Memory B cell (primary cell): ENCODE data around the gene MYLK2.
"Not testable (repeated sequence)": the region's sequence is repeated elsewhere in the genome, so short reads cannot be mapped to it uniquely, and the experiment has no call there.

Experiments
- ATAC-seq: fragments of 150-1000 bp; cut with Tn5 transposase; 2 replicates; pipeline ENCODE4 v1.10.0; 2021; ENCODE audit warnings: low read depth, mild to moderate bottlenecking, moderate library complexity
- DNase-seq, 2 donors: peaks; one replicate each; pipeline ENCODE4 v3.0.0; 2022; ENCODE audit warnings: low spot score in 2 of 2
- H3K27ac Mint-ChIP-seq: one replicate; pipeline ENCODE4 v1.8.0; 2022; ENCODE audit warnings: mild to moderate bottlenecking, moderate library complexity, mixed read lengths
- H3K27me3 Mint-ChIP-seq: one replicate; pipeline ENCODE4 v1.8.0; 2022; ENCODE audit warnings: mixed read lengths
- H3K36me3 Mint-ChIP-seq: one replicate; pipeline ENCODE4 v1.8.0; 2022; ENCODE audit warnings: mild to moderate bottlenecking, mixed read lengths
- H3K4me1 Mint-ChIP-seq: one replicate; pipeline ENCODE4 v1.8.0; 2022; ENCODE audit warnings: mixed read lengths
- H3K4me3 Mint-ChIP-seq: one replicate; pipeline ENCODE4 v1.8.0; 2022; ENCODE audit warnings: mild to moderate bottlenecking, moderate library complexity, mixed read lengths
- H3K9me3 Mint-ChIP-seq: one replicate; pipeline ENCODE4 v1.8.0; 2022; ENCODE audit warnings: mixed read lengths

The MYLK2 gene

DNA sequence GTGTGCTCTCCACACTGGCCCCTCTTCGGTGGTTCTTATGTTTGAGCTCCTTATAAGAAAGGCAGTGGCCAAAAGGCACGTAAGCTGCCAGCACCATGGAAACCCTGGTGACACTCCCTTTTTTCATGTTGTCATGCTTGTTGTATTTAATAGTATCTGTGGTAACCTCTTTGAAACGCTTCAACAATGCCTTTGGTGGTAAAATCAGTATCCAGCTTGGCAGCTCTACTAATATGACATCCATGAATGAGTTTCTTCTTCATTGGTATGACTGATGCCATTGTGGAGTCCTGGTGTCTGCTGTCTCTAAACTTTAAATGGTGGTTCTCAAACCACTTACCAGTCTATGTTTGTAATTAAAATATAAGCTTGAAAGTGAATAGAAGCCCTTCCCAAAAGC, 10.7 kb upstream of the MYLK2 start:
- no peaks in the 10 kb centered on the region for H3K9me3 Mint-ChIP-seq
- DNase-seq (no peak), ATAC-seq (no peak)
- no peak overlapping the region for H3K27ac Mint-ChIP-seq
- no peaks in the 10 kb centered on the region for H3K36me3 Mint-ChIP-seq
- H3K4me1 Mint-ChIP-seq = peaks cover 10% of the 10 kb centered on the region
- H3K27me3 Mint-ChIP-seq = no peaks in the 10 kb centered on the region
- H3K4me3 Mint-ChIP-seq = no peak overlapping the region

DNA sequence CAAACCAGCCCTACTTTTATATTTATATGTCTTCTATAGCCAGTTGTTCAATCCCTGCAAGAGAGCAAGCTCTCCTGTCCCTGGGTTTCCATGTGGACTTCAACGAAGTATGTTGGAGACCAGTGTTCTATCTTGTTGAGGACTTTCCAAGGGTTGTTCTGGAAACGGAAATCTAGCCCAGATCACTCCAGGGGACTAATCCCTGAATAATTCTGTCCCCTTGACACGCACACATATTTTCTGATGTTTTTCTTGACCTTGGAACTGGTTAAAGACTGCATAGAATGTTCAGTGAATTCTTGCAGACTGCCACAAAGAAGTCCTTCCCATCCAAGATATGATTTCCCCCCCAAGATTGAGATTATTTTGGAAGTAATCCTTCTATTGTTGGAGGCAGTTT, 9.5 kb upstream of the MYLK2 start:
- DNase-seq = no peak
- H3K9me3 Mint-ChIP-seq = no peaks in the 10 kb centered on the region
- H3K4me1 Mint-ChIP-seq = peaks cover 10% of the 10 kb centered on the region
- no peak for ATAC-seq
- no peak overlapping the region for H3K27ac Mint-ChIP-seq
- no peaks in the 10 kb centered on the region for H3K36me3 Mint-ChIP-seq
- no peaks in the 10 kb centered on the region for H3K27me3 Mint-ChIP-seq
- H3K4me3 Mint-ChIP-seq = no peak overlapping the region

DNA sequence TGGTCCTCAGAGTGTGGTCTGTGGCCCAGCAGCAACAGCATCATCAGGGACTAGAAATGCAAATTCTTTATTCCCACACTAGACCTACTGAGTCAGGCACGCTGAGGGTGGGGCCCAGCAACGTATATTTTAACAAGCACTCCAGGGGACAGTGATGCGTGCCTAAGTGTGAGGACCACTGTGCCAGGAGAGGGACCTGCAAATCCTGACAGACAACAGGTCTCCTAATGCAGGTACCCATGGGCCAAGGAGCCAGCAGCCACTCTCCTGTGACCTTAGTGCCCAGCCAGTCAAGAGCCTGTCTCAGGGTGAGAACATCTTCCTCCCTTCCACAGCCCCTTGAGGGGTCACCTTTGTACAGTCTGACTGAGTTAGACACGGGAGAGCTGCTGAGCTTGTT, 8.0 kb upstream of the MYLK2 start:
- peaks cover 7% of the 10 kb centered on the region for H3K4me1 Mint-ChIP-seq
- no peak overlapping the region for H3K4me3 Mint-ChIP-seq
- H3K27ac Mint-ChIP-seq = no peak overlapping the region
- no peaks in the 10 kb centered on the region for H3K9me3 Mint-ChIP-seq
- H3K36me3 Mint-ChIP-seq = no peaks in the 10 kb centered on the region
- DNase-seq (no peak), ATAC-seq (no peak)
- no peaks in the 10 kb centered on the region for H3K27me3 Mint-ChIP-seq

DNA sequence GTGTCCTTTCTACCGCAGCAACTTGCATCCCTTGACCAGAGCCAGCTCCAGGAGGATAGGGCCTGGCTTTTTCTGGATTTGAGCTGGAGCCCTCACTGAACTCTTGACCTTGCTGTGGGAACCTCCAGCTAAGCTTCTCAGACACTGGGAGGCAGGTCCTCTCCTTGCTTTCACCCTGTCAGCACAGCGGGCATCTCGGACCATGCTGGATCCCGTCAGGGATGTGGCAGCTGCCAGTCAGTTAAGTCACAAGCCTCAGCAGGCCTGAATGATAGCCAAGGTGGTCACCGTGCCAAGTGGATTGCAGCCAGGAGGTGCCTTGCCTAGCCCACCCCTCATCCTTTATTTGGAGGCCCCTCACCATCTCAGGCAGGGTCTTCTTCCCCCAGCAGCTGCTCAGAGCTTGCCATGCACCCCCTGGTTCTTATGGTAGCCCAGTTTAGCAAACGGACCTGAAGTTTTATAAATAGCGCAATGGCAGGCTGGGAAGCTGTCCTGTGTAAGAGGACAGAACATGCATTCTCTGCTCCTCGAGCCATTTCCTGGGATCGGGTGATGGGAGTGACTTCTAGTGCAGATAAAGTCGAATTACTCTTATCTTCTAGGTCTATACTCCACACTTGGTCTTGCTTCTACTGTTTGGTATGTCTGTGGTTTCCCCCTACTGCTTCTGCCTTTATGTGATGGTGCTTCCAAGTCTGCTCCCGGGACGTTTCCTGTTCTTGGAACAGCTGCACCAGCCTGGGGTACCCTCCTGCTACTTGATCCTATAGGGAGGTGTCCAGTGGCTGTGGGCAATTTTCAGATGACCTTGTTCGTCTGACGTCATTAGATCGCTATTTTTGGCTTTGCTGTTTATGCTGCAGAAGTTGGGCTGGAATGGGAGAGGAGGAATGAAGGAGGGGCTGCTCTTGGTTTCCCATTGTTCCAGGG, 7.1 kb upstream of the MYLK2 start:
- H3K27me3 Mint-ChIP-seq = no peaks in the 10 kb centered on the region
- peaks cover 3% of the 10 kb centered on the region for H3K4me1 Mint-ChIP-seq
- H3K36me3 Mint-ChIP-seq = no peaks in the 10 kb centered on the region
- H3K9me3 Mint-ChIP-seq = no peaks in the 10 kb centered on the region
- H3K4me3 Mint-ChIP-seq = no peak overlapping the region
- no peak overlapping the region for H3K27ac Mint-ChIP-seq
- no peak for ATAC-seq
- DNase-seq = no peak

DNA sequence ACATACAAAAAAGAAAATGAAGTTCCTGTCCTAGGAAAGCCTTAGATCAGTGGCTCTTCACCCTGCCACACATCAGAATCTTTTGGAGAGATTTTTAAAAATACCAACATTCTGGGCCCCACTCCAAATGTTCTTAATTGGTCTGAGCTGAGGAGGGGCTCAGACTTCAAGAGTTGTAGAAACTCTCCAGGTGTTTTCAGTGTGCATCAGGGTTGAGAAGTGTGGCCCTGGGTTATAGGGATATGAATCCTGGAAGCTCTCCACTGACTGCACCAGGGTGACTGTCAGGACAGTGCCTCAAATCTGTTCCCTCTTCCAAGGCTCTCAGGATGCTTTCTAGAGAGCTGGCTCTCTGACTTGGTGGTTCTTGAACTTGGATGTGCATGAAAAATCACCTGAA, 5.5 kb upstream of the MYLK2 start:
- Mint-ChIP-seq H3K27me3 (no peaks in the 10 kb centered on the region), H3K27ac (no peak overlapping the region), H3K36me3 (no peaks in the 10 kb centered on the region), H3K4me1 (peaks cover 3% of the 10 kb centered on the region), H3K4me3 (no peak overlapping the region), H3K9me3 (no peaks in the 10 kb centered on the region)
- DNase-seq (no peak), ATAC-seq (no peak)

DNA sequence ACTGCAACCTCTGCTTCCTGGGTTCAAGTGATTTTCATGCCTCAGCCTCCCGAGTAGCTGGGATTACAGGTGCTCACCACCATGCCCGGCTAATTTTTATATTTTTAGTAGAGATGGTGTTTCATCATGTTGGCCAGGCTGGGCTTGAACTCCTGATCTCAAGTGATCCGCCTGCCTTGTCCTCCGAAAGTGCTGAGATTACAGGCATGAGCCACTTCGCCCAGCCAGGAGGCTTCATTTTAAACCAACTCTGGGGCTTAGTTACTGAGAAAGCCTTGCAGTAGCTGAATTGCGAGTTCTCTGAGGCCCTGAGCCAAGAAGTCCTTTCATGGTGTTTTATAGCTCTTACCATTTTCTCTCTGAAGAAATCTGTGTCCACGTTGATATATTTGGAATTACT, 5.0 kb upstream of the MYLK2 start:
- not testable (repeated sequence) for ATAC-seq, DNase-seq, H3K9me3 Mint-ChIP-seq, H3K36me3 Mint-ChIP-seq, H3K4me3 Mint-ChIP-seq, H3K27ac Mint-ChIP-seq, H3K4me1 Mint-ChIP-seq, H3K27me3 Mint-ChIP-seq

DNA sequence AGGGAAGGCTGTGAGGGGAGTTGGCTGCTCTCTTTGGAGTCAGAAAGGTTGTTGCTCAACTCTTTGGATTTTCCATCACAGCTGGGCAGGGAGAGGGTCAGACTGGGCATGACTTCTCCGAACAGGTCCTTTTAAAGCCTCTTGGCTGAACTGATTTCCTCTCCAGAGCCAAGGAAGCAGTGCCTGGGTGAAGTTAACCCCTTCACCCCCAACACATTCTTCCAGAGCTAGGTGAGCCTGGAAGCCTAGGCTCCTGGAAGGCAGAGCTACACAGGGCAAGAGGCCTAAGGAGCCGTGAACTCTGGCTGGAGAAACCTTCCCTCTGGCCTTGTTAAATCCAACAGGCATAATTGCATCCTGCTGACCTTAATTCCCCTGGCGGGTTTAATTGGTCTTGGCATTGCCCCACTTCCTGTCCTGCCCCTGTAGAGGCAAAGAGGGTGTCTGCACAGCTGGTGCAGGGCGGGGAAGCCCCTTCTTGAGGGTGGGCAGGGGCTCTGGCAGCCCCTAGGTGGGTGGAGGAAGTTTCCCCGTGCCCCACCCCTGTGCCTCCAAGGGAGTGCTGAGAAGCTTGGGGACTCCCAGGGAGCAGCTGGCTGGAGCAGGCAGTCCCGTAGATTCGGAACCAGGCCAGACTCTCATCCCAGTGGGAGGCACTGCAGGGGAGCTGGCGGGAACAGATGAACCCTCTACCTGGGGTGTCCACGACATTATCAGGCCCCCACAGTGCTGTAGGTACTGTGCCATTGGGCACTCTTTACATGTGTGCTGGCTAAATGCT, 3.6 kb upstream of the MYLK2 start:
- H3K4me3 Mint-ChIP-seq = no peak overlapping the region
- H3K27ac Mint-ChIP-seq = no peak overlapping the region
- no peak for DNase-seq
- no peaks in the 10 kb centered on the region for H3K36me3 Mint-ChIP-seq
- no peaks in the 10 kb centered on the region for H3K4me1 Mint-ChIP-seq
- H3K9me3 Mint-ChIP-seq = no peaks in the 10 kb centered on the region
- ATAC-seq = no peak
- no peaks in the 10 kb centered on the region for H3K27me3 Mint-ChIP-seq

DNA sequence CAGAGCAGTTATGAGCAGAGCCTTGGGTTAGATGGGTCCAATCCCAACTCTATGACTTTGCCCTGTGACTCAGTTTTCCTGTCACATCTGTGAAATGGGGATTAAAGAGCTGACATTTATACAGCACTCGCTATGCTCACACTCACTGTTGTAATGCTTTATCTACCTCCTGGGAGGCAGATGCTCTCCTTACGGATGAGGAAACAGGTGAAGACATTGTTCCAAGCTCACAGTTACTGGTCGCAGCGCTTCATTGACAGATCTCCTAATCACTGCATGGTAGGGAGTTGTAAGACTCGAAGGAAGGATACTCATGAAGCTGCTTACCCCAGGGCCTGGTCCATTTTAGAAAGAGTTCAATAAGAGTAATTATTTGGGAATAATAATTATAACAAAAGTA, 2.9 kb upstream of the MYLK2 start:
- DNase-seq = no peak
- H3K36me3 Mint-ChIP-seq = no peaks in the 10 kb centered on the region
- H3K27me3 Mint-ChIP-seq = no peaks in the 10 kb centered on the region
- ATAC-seq = no peak
- H3K27ac Mint-ChIP-seq = no peak overlapping the region
- H3K4me3 Mint-ChIP-seq = no peak overlapping the region
- H3K9me3 Mint-ChIP-seq = no peaks in the 10 kb centered on the region
- H3K4me1 Mint-ChIP-seq = no peaks in the 10 kb centered on the region

DNA sequence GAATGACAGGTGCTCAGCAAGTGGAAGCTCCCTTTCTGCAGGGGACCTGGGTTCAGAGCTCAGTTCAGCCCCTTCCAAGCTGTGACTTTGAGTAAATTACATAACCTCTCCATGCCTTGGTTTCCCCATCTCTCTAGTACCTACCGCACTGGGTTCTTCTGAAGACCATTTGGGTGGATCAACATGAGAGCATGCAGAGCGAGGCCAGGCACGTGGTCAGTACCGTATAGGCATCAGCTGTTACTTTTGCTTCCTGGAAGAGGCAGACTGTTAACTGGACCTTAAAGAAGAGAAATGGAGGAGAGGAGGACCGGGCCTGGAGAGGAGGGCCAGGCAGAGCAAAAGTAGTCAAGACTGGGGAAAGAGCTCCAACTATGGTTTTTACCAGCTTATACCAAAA, 1.7 kb upstream of the MYLK2 start:
- Mint-ChIP-seq H3K4me1 (peaks cover 2% of the 10 kb centered on the region), H3K27me3 (peaks cover 3% of the 10 kb centered on the region), H3K36me3 (no peaks in the 10 kb centered on the region), H3K27ac (no peak overlapping the region), H3K9me3 (no peaks in the 10 kb centered on the region), H3K4me3 (no peak overlapping the region)
- ATAC-seq = no peak
- no peak for DNase-seq

DNA sequence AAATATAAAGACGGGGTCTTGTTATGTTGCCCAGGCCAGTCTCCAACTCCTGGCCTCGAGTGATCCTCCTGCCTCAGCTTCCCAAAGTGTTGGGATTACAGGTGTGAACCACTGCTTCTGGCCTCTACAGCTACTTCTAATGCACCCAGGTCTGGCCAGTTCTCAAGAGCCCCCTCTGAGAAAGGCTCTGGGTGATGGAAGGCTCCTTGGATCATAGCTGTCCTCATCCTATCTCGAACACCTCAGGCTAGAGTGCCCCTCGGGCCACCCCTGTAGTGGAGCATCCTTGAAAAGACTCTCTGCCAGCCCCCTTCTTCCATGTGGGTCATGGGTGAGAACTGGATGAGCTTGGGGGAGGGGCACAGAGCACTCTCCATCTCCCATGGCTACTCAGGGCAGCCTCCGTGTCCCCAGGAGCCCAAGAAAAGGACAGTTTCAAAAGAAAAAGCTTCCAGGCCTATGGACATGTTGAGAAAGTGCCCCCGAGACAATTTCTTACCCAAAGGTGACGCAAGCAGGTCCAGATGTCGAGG, 714 bp upstream of the MYLK2 start:
- Mint-ChIP-seq H3K27ac (no peak overlapping the region), H3K9me3 (no peaks in the 10 kb centered on the region), H3K4me3 (no peak overlapping the region), H3K27me3 (peaks cover 3% of the 10 kb centered on the region), H3K36me3 (no peaks in the 10 kb centered on the region), H3K4me1 (peaks cover 5% of the 10 kb centered on the region)
- DNase-seq = no peak
- no peak for ATAC-seq

DNA sequence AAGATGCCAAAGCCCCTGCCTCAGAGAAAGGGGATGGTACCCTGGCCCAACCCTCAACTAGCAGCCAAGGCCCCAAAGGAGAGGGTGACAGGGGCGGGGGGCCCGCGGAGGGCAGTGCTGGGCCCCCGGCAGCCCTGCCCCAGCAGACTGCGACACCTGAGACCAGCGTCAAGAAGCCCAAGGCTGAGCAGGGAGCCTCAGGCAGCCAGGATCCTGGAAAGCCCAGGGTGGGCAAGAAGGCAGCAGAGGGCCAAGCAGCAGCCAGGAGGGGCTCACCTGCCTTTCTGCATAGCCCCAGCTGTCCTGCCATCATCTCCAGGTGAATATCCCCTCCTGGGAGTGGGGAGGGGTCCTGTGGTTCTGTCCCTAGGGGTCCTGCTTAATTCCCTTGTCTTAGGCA, 1.1 kb downstream of the MYLK2 start:
- peaks cover 3% of the 10 kb centered on the region for H3K27me3 Mint-ChIP-seq
- no peak overlapping the region for H3K27ac Mint-ChIP-seq
- DNase-seq = no peak
- no peaks in the 10 kb centered on the region for H3K36me3 Mint-ChIP-seq
- H3K4me3 Mint-ChIP-seq = no peak overlapping the region
- H3K4me1 Mint-ChIP-seq = peaks cover 5% of the 10 kb centered on the region
- ATAC-seq = no peak
- no peaks in the 10 kb centered on the region for H3K9me3 Mint-ChIP-seq

DNA sequence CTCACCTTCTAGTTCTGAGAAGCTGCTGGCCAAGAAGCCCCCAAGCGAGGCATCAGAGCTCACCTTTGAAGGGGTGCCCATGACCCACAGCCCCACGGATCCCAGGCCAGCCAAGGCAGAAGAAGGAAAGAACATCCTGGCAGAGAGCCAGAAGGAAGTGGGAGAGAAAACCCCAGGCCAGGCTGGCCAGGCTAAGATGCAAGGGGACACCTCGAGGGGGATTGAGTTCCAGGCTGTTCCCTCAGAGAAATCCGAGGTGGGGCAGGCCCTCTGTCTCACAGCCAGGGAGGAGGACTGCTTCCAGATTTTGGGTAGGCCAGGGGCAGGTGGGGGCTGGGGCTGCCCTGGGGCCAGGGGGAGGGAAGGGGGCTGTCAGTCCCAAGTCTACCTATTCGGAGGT, 2.3 kb downstream of the MYLK2 start:
- Mint-ChIP-seq H3K27me3 (peaks cover 3% of the 10 kb centered on the region), H3K4me1 (peaks cover 5% of the 10 kb centered on the region), H3K36me3 (no peaks in the 10 kb centered on the region), H3K4me3 (no peak overlapping the region), H3K27ac (no peak overlapping the region), H3K9me3 (no peaks in the 10 kb centered on the region)
- ATAC-seq (no peak), DNase-seq (no peak)

DNA sequence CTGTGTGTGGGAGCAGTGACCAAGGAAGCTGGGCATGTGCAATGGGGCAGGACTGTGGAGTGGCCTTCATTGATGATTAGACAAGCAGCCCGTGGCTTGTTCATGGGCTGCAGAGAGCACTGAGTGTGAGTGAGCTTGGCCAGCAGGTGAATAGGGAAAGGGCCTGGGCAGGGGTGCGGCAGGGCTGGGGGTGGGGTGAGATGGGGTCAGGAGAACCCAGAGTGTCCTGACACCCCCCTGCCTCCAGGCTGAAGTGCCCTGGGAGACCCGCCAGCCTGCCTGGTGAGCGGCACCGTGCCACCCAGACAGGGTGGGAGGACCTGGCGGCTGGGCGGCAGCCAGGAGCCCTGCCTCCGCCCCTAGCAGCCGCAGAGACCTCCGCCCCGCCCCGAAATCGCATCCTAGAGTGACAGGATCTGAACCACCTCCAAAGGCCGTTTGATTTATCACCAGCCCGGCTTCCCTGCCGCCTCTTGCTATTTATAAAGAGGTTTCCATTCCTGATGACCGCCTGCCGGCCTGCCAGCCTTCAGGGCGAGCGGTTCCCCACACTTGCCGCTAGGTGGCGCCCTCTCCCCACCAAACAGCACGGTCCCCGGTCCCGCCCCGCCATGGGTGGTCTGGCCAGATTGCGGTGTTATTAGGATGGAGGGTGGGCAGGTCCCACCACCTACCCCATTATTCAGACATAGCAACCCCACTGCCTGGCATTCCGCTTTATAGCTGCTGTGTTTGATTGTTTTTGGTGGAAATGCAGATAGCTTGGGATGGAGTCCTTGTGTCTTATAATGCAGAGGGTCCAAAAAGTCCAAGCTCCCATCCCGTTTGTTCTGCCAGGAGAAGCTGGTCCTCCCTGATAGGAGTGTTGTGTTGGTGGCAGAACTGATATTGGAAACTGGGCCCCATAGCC, 3.5 kb downstream of the MYLK2 start:
- peak; percentile 91 for ATAC-seq
- DNase-seq = peak; percentile 78 to 87
- Mint-ChIP-seq H3K27me3 (peaks cover 3% of the 10 kb centered on the region), H3K27ac (no peak overlapping the region), H3K36me3 (no peaks in the 10 kb centered on the region), H3K9me3 (no peaks in the 10 kb centered on the region), H3K4me1 (peaks cover 5% of the 10 kb centered on the region), H3K4me3 (no peak overlapping the region)
